GM19035 (cell line): ENCODE data around the gene DHX16.
"Not testable (repeated sequence)": the region's sequence is repeated elsewhere in the genome, so short reads cannot be mapped to it uniquely, and the experiment has no call there.

Source experiments
- ATAC-seq: cut with Tn5 transposase; IDR thresholded peaks from one replicate; pipeline ENCODE4 v1.9.1; 2021; ENCODE audit not compliant: unreplicated experiment

The DHX16 gene

GRCh38 chr6:30679765-30680535 is 7.1 kb upstream of the DHX16 start:
- no peak for ATAC-seq

- ATAC-seq: no peak
These were observed 6.3 kb upstream of the DHX16 start for GRCh38 chr6:30678964-30679726.

GRCh38 chr6:30676660-30677285 is 4.0 kb upstream of the DHX16 start:
- ATAC-seq: no peak

GRCh38 chr6:30670760-30671527 is 1.9 kb downstream of the DHX16 start:
- ATAC-seq: no peak

- not testable (repeated sequence) for ATAC-seq
These were observed 6.5 kb downstream of the DHX16 start for GRCh38 chr6:30666300-30666699.

- ATAC-seq: no peak
These were observed 7.6 kb downstream of the DHX16 start for GRCh38 chr6:30664994-30665767.

GRCh38 chr6:30657922-30658321 is 14.9 kb downstream of the DHX16 start:
- ATAC-seq: not testable (repeated sequence)

- ATAC-seq: no peak
These were observed 15.4 kb downstream of the DHX16 start for GRCh38 chr6:30657454-30657853.

- no peak for ATAC-seq
These were observed 16.3 kb downstream of the DHX16 start for GRCh38 chr6:30656513-30656912.

- no peak for ATAC-seq
These were observed 17.1 kb downstream of the DHX16 start for GRCh38 chr6:30655743-30656094.

GRCh38 chr6:30654798-30655742 is 17.7 kb downstream of the DHX16 start:
- ATAC-seq: no peak

GRCh38 chr6:30651143-30651542 is 21.7 kb downstream of the DHX16 start:
- ATAC-seq: no peak

GRCh38 chr6:30647242-30648116 is 25.3 kb downstream of the DHX16 start:
- peak; percentile 64 for ATAC-seq

- ATAC-seq: peak; percentile 53
These were observed 26.2 kb downstream of the DHX16 start, which contains the start of gene C6orf136 for GRCh38 chr6:30646450-30647241. Gene C6orf136 (plus strand): TSS chr6:30647133. CDS start chr6:30647232, 99 bp downstream.

- ATAC-seq: no peak
These were observed 26.8 kb downstream of the DHX16 start for GRCh38 chr6:30645989-30646388.

- no peak for ATAC-seq
These were observed 28.0 kb downstream of the DHX16 start for GRCh38 chr6:30644769-30645168.

- ATAC-seq: no peak
These were observed 29.1 kb downstream of the DHX16 start for GRCh38 chr6:30643656-30644055.
